DMS 273 (cell line): ENCODE results near the gene COA8.
"Not testable (repeated sequence)": the region's sequence is repeated elsewhere in the genome, so short reads cannot be mapped to it uniquely, and the experiment has no call there.

ENCODE experiments used
- DNase-seq: peaks from one replicate; lab custom pipeline; 2025; ENCODE audit not compliant: unreplicated experiment; lab: John Stamatoyannopoulos, UW

COA8 gene

GRCh38 chr14:103525430-103526246, 37.1 kb upstream of the COA8 start:
- DNase-seq: not testable (repeated sequence)

- no peak for DNase-seq
Measured at GRCh38 chr14:103526247-103526913, 36.4 kb upstream of the COA8 start.

GRCh38 chr14:103526914-103527248, 35.9 kb upstream of the COA8 start:
- no peak for DNase-seq

GRCh38 chr14:103527408-103528145, 35.2 kb upstream of the COA8 start:
- DNase-seq: peak; percentile 57

- peak; percentile 77 for DNase-seq
Measured at GRCh38 chr14:103528146-103528586, 34.6 kb upstream of the COA8 start.

- peak; percentile 96 for DNase-seq
Measured at GRCh38 chr14:103528587-103529382, 34.0 kb upstream of the COA8 start, which contains the start of gene TRMT61A. Gene TRMT61A (plus strand): TSS chr14:103529196. CDS start chr14:103529979, 783 bp downstream.

GRCh38 chr14:103529383-103530365, 33.1 kb upstream of the COA8 start:
- DNase-seq: no peak

- no peak for DNase-seq
Measured at GRCh38 chr14:103530390-103530789, 32.4 kb upstream of the COA8 start.

- no peak for DNase-seq
Measured at GRCh38 chr14:103530831-103531230, 31.9 kb upstream of the COA8 start.

GRCh38 chr14:103531421-103532215, 31.1 kb upstream of the COA8 start:
- DNase-seq: no peak

- DNase-seq: no peak
Measured at GRCh38 chr14:103532216-103533136, 30.3 kb upstream of the COA8 start.

GRCh38 chr14:103533137-103533998, 29.4 kb upstream of the COA8 start:
- DNase-seq: no peak

- no peak for DNase-seq
Measured at GRCh38 chr14:103533999-103534575, 28.7 kb upstream of the COA8 start.

GRCh38 chr14:103534576-103535061, 28.1 kb upstream of the COA8 start:
- peak; percentile 37 for DNase-seq

GRCh38 chr14:103535081-103535890, 27.5 kb upstream of the COA8 start:
- no peak for DNase-seq
